ENCODE measurements around the gene CKMT2. TPM values are rescaled to one million over a fixed set of nuclear protein-coding genes. Genes with fewer than 3 reads are reported as not detected.

CKMT2 gene
- total RNA-seq, 1 experiment from 2014 or later, result not detected

DNA sequence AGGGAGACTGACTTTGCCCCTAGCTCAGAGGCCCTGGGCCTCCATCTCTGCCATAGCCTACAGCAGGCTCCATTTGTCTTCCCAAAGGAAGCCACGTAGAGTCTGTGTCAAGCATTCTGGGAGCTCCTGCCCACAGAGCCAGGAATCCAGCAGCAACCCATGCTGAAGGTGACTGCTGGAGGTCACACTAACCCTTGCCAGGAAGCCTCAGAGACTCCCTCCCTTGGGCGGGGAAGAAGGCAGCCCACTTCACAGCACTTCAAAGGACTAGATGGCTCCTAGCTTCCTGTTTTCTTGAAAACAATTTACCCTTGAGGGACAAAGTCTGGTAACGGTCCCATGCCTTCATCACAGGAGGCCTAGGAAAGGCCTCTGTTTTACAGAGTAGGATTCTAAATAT, 1.7 kb downstream of the CKMT2 start:
- no TSS peak for BruUV-seq (replicated peaks)
- ATAC-seq (no peak), DNase-seq (no peak)
- H3K9me3 ChIP-seq (ENCODE audit: low read length), result no peaks in the 10 kb centered on the region
- no peak overlapping the region for H2AFZ ChIP-seq (ENCODE audit: low read length)
- H3K4me3 ChIP-seq (ENCODE audit: low read length), result no peak overlapping the region
- no peak for TF ChIP-seq EZH2phosphoT487 (IDR thresholded peaks at IDR 0.05; ENCODE audit: borderline replicate concordance, low read length)
- TF ChIP-seq EZH2 (IDR thresholded peaks at IDR 0.05; ENCODE audit: low read length, unreplicated experiment), result no peak
- TF ChIP-seq, protein P1, sequence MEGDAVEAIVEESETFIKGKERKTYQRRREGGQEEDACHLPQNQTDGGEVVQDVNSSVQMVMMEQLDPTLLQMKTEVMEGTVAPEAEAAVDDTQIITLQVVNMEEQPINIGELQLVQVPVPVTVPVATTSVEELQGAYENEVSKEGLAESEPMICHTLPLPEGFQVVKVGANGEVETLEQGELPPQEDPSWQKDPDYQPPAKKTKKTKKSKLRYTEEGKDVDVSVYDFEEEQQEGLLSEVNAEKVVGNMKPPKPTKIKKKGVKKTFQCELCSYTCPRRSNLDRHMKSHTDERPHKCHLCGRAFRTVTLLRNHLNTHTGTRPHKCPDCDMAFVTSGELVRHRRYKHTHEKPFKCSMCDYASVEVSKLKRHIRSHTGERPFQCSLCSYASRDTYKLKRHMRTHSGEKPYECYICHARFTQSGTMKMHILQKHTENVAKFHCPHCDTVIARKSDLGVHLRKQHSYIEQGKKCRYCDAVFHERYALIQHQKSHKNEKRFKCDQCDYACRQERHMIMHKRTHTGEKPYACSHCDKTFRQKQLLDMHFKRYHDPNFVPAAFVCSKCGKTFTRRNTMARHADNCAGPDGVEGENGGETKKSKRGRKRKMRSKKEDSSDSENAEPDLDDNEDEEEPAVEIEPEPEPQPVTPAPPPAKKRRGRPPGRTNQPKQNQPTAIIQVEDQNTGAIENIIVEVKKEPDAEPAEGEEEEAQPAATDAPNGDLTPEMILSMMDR (conservative IDR thresholded peaks at IDR 0.05; ENCODE audit: low read depth, low read length), result no peak
- H3K9ac ChIP-seq (ENCODE audit: low read length), result no peak overlapping the region
- ChIA-PET POLR2A (ENCODE audit: unreplicated experiment) (no interaction called here), CTCF (no interaction called here)
- intact Hi-C loops (cut with micrococcal nuclease), result no loop called here
- no peaks in the 10 kb centered on the region for H3K27me3 ChIP-seq (ENCODE audit: low read length)
- no peaks in the 10 kb centered on the region for H4K20me1 ChIP-seq (ENCODE audit: low read length)
- H3K9me2 ChIP-seq (replicated peaks; ENCODE audit: low read length), result no peaks in the 10 kb centered on the region
- no peaks in the 10 kb centered on the region for H3K36me3 ChIP-seq (ENCODE audit: low read depth, low read length)
- no peaks in the 10 kb centered on the region for H3K4me1 ChIP-seq (ENCODE audit: insufficient read depth, low read length)
- H3K27ac ChIP-seq (ENCODE audit: low read length), result no peak overlapping the region
- no peak overlapping the region for H3K4me2 ChIP-seq (ENCODE audit: low read length)
- no peaks in the 10 kb centered on the region for H3K79me2 ChIP-seq (ENCODE audit: low read length)
- no peaks in the 10 kb centered on the region for H3F3A ChIP-seq (ENCODE audit: low read length, unreplicated experiment)

DNA sequence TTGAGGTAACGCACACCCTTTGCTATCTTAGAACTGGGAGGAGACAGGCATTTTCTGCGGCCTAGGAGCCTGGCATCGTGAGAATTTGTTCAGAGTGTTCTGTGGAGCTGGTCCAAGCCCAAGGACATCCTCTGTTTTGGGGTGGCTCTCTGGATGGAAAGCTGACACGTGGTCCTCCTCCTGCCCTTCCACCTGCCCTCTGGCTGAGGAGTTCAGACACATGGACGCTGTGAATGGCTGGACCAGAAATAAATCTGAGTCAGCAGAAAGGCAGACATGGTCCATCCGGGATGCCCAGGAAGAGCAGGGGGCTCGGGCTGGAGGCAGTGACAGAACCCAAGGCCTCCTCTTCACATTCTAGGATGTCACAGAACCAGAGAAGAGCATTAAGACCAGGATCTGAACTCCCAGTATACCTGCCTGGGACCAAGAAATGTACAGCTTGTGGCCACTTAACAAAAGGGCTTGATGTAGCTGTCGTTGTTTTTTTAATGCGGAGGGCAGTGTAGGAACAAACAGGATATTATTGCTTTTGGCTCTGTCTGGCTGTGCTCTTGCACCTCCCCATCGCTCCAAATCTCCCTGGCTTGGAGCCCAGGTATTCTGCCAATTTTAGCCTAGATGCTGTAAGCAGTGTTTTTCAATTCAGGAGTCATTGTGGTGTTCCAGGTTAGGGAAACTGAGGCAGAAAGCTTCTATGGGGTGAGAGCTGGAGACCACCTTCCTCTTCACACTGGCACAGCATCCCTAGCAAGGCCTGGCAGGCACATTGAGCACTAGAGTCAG, 2.4 kb downstream of the CKMT2 start:
- Histone ChIP-seq H4K20me1 (ENCODE audit: low read length) (no peaks in the 10 kb centered on the region), H3K79me2 (ENCODE audit: low read length) (no peaks in the 10 kb centered on the region), H3K9me2 (replicated peaks; ENCODE audit: low read length) (no peaks in the 10 kb centered on the region), H3K9ac (ENCODE audit: low read length) (no peak overlapping the region), H3K27me3 (ENCODE audit: low read length) (no peaks in the 10 kb centered on the region), H3K36me3 (ENCODE audit: low read depth, low read length) (no peaks in the 10 kb centered on the region), H3K9me3 (ENCODE audit: low read length) (no peaks in the 10 kb centered on the region), H3K4me1 (ENCODE audit: insufficient read depth, low read length) (no peaks in the 10 kb centered on the region), H3K27ac (ENCODE audit: low read length) (no peak overlapping the region), H3K4me2 (ENCODE audit: low read length) (no peak overlapping the region), H3K4me3 (ENCODE audit: low read length) (no peak overlapping the region), H3F3A (ENCODE audit: low read length, unreplicated experiment) (no peaks in the 10 kb centered on the region), H2AFZ (ENCODE audit: low read length) (no peak overlapping the region)
- ATAC-seq, result no peak
- BruUV-seq (replicated peaks), result no TSS peak
- intact Hi-C loops (cut with micrococcal nuclease), result no loop called here
- POLR2A ChIA-PET (ENCODE audit: unreplicated experiment), result no interaction called here
- DNase-seq, result no peak
- TF ChIP-seq, protein P1 (conservative IDR thresholded peaks at IDR 0.05; ENCODE audit: low read depth, low read length), result no peak
- no peak for TF ChIP-seq EZH2phosphoT487 (IDR thresholded peaks at IDR 0.05; ENCODE audit: borderline replicate concordance, low read length)
- no peak for TF ChIP-seq EZH2 (IDR thresholded peaks at IDR 0.05; ENCODE audit: low read length, unreplicated experiment)
- CTCF ChIA-PET, result no interaction called here

DNA sequence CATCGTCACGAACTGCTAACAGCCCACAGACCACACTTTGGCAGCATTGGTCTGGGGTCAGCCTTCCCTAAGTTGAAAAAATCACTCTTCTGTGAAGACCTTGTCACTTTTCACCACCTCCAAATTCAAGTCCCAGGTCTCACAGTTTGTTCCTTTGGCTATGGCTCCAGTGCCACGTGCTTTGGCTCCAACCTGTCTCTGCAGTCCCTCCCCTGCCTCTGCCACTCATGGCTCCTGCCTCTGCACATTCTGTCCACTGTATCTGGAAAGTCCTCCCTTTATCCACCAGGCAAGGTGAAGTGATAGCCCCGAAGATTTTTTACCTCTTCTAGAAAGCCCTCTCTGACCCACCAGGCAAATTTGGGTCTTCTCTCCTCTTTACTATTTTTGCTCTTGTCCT, 5.3 kb downstream of the CKMT2 start:
- Histone ChIP-seq H3K9me2 (replicated peaks; ENCODE audit: low read length) (no peaks in the 10 kb centered on the region), H3K27ac (ENCODE audit: low read length) (no peak overlapping the region), H3K4me2 (ENCODE audit: low read length) (no peak overlapping the region), H3K4me3 (ENCODE audit: low read length) (no peak overlapping the region), H3K9ac (ENCODE audit: low read length) (no peak overlapping the region), H3F3A (ENCODE audit: low read length, unreplicated experiment) (no peaks in the 10 kb centered on the region), H3K9me3 (ENCODE audit: low read length) (no peaks in the 10 kb centered on the region), H3K79me2 (ENCODE audit: low read length) (no peaks in the 10 kb centered on the region), H3K4me1 (ENCODE audit: insufficient read depth, low read length) (no peaks in the 10 kb centered on the region), H3K27me3 (ENCODE audit: low read length) (no peaks in the 10 kb centered on the region), H4K20me1 (ENCODE audit: low read length) (no peaks in the 10 kb centered on the region), H2AFZ (ENCODE audit: low read length) (no peak overlapping the region), H3K36me3 (ENCODE audit: low read depth, low read length) (no peaks in the 10 kb centered on the region)
- ChIA-PET CTCF (no interaction called here), POLR2A (ENCODE audit: unreplicated experiment) (no interaction called here)
- intact Hi-C loops (cut with micrococcal nuclease), result no loop called here
- no TSS peak for BruUV-seq (replicated peaks)
- no peak for DNase-seq
- TF ChIP-seq EZH2 (IDR thresholded peaks at IDR 0.05; ENCODE audit: low read length, unreplicated experiment) (no peak), EZH2phosphoT487 (IDR thresholded peaks at IDR 0.05; ENCODE audit: borderline replicate concordance, low read length) (no peak)
- TF ChIP-seq, protein P1 (conservative IDR thresholded peaks at IDR 0.05; ENCODE audit: low read depth, low read length), result no peak
- no peak for ATAC-seq
